Ovary (tissue), 3 donors: ENCODE results near the gene KIF26B.

Experiments used
- CTCF ChIP-seq, 3 donors: fragments of 450-650 bp in 2 of 3; fragments of 200-600 bp in 1 of 3; IDR thresholded peaks; one replicate each; pipeline versions ENCODE4 v1.5.1 to v1.8.0; 2016 to 2022; ENCODE audit warnings: antibody characterized with exemption in 3 of 3, mild to moderate bottlenecking in 1 of 3
- EP300 ChIP-seq: sonication (generic); formaldehyde crosslinking; IDR thresholded peaks from one replicate; pipeline ENCODE4 v1.6.1; 2017; ENCODE audit warnings: antibody characterized with exemption
- POLR2A ChIP-seq: fragments of 450-650 bp; IDR thresholded peaks from one replicate; pipeline ENCODE4 v1.6.1; 2017; ENCODE audit warnings: antibody characterized with exemption, mild to moderate bottlenecking, moderate library complexity
- donor health status: DM: no; HTN: no; CAD: no.

DNA sequence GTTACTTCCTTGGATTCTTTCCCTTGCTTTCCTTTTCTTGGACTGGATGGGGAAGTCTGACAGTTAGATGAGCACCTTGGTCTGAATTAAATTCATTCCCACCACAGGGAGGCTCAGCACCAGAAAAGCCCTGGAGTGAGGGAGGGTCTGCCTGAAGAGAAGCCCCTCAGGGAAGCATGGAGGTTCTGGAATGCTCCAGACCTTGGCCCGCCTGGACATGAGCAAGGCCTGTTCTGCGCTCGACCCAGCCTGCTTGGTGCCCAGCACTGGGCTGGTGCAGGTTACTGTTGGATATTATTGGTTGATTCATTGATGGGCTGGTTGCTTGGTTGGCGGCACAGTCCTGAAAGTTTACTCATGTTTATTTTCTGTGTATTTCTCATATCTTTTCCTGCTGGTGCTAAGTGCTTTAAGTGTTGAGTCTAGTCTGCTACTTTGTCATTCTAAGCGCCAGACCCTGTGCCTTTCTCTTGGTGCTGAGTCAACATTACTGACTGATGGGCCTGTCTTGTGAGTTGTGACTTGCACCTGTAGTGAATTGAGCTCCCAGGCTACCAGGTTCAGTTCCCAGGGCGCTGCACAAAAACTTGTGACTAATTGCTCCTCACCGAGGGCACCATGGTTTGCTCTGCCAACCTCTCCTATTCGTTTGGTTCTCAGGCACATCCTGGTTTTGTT is 538.5 kb downstream of the KIF26B start:
- no peak for TF ChIP-seq CTCF (IDR thresholded peaks at IDR 0.05)
- TF ChIP-seq POLR2A: no peak
- no peak for TF ChIP-seq EP300
